IMR-90 (cell line): Measurements from ENCODE around the gene MARCHF3. TPM values are rescaled to one million over a fixed set of nuclear protein-coding genes. Genes with fewer than 3 reads are reported as not detected.

Source experiments
- ATAC-seq: fragments of 200-7000 bp; cut with Tn5 transposase; 2 replicates; pipeline ENCODE4 v1.9.1; 2020; ENCODE audit warnings: low read depth, mild to moderate bottlenecking, moderate library complexity
- BruUV-seq: library from RNA; stranded (reverse); fragments of 400-500 nt; replicated peaks from 2 replicates; lab custom pipeline; 2021; lab: Mats Ljungman, UMichigan
- CTCF ChIA-PET: fragments of 300-600 bp; formaldehyde crosslinking; extraction: SDS; loops from one replicate; lab custom pipeline; 2021; ENCODE audit warnings: antibody characterized with exemption; lab: Yijun Ruan, JAX
- POLR2A ChIA-PET: fragments of 300-600 bp; sonication (Branson Sonifier 250); formaldehyde crosslinking; loops from one replicate; lab custom pipeline; 2022; ENCODE audit warnings: antibody characterized with exemption; ENCODE audit not compliant: unreplicated experiment; lab: Charles Lee
- DNase-seq: peaks from one replicate; pipeline ENCODE4 v3.0.0; 2013
- H2AFZ ChIP-seq: replicated peaks from 2 replicates; pipeline ENCODE3; 2013; ENCODE audit warnings: low read length, mild to moderate bottlenecking; ENCODE audit not compliant: poor library complexity
- H2AK5ac ChIP-seq: 2 replicates; pipeline ENCODE4 v1.6.1; 2013; ENCODE audit warnings: low read depth, low read length, inconsistent platforms
- H2AK9ac ChIP-seq: replicated peaks from 2 replicates; pipeline ENCODE3; 2013; ENCODE audit warnings: mild to moderate bottlenecking, low read depth, low read length, moderate library complexity; ENCODE audit not compliant: poor library complexity
- H2BK120ac ChIP-seq: 2 replicates; pipeline ENCODE4 v1.6.1; 2013; ENCODE audit warnings: low read depth, low read length, inconsistent platforms
- H2BK15ac ChIP-seq: 3 replicates; pipeline ENCODE4 v1.6.1; 2013; ENCODE audit warnings: low read depth, low read length, inconsistent platforms
- H2BK20ac ChIP-seq: 2 replicates; pipeline ENCODE4 v1.6.1; 2013; ENCODE audit warnings: low read depth, mild to moderate bottlenecking, inconsistent platforms, low read length, moderate library complexity
- H2BK5ac ChIP-seq: 2 replicates; pipeline ENCODE4 v1.6.1; 2013; ENCODE audit warnings: mild to moderate bottlenecking, low read depth, low read length, inconsistent platforms; ENCODE audit not compliant: poor library complexity, severe bottlenecking
- H3K14ac ChIP-seq: replicated peaks from 2 replicates; pipeline ENCODE4 v1.6.1; 2013; ENCODE audit warnings: low read depth, low read length, inconsistent platforms
- H3K18ac ChIP-seq: 2 replicates; pipeline ENCODE4 v1.6.1; 2013; ENCODE audit warnings: low read depth, low read length, control low read depth
- H3K23ac ChIP-seq: 2 replicates; pipeline ENCODE4 v1.6.1; 2013; ENCODE audit warnings: low read depth, low read length, inconsistent platforms
- H3K27ac ChIP-seq: 2 replicates; pipeline ENCODE4 v1.5.1; 2013; ENCODE audit warnings: mild to moderate bottlenecking, control low read depth, low read length; ENCODE audit not compliant: insufficient read depth
- H3K27me3 ChIP-seq: 2 replicates; pipeline ENCODE4 v1.6.1; 2013; ENCODE audit warnings: low read length; ENCODE audit not compliant: control insufficient read depth, insufficient read depth
- H3K36me3 ChIP-seq: 2 replicates; pipeline ENCODE4 v1.6.1; 2013; ENCODE audit warnings: low read length, mixed read lengths; ENCODE audit not compliant: control insufficient read depth, insufficient read depth
- H3K4ac ChIP-seq: 2 replicates; pipeline ENCODE4 v1.6.1; 2013; ENCODE audit warnings: low read depth, low read length, inconsistent platforms
- H3K4me1 ChIP-seq: 2 replicates; pipeline ENCODE4 v1.6.1; 2013; ENCODE audit warnings: low read length, mixed read lengths; ENCODE audit not compliant: control insufficient read depth, insufficient read depth
- H3K4me2 ChIP-seq: 2 replicates; pipeline ENCODE4 v1.6.1; 2013; ENCODE audit warnings: low read depth, mild to moderate bottlenecking, control low read depth, low read length, moderate library complexity
- H3K4me3 ChIP-seq: 2 replicates; pipeline ENCODE4 v1.5.1; 2013; ENCODE audit warnings: low read depth, mild to moderate bottlenecking, control low read depth, low read length, moderate library complexity; ENCODE audit not compliant: insufficient read depth
- H3K56ac ChIP-seq: 2 replicates; pipeline ENCODE4 v1.6.1; 2013; ENCODE audit warnings: low read length, inconsistent platforms; ENCODE audit not compliant: insufficient read depth; ENCODE audit errors: extremely low read depth
- H3K79me1 ChIP-seq, 2 experiments: 2 replicates each; pipeline ENCODE4 v1.6.1; 2013; ENCODE audit warnings: low read length in 2 of 2, inconsistent platforms in 1 of 2, low read depth in 1 of 2
- H3K9ac ChIP-seq: 2 replicates; pipeline ENCODE4 v1.6.1; 2013; ENCODE audit warnings: low read depth, low read length, control low read depth
- H3K9me1 ChIP-seq: 2 replicates; pipeline ENCODE4 v1.6.1; 2013; ENCODE audit warnings: low read length, inconsistent platforms; ENCODE audit not compliant: insufficient read depth
- H3K9me3 ChIP-seq: 2 replicates; pipeline ENCODE4 v1.6.1; 2013; ENCODE audit warnings: low read length; ENCODE audit not compliant: control insufficient read depth, insufficient read depth
- H4K20me1 ChIP-seq: 2 replicates; pipeline ENCODE4 v1.6.1; 2013; ENCODE audit warnings: low read length, inconsistent platforms; ENCODE audit not compliant: insufficient read depth
- H4K5ac ChIP-seq: 2 replicates; pipeline ENCODE4 v1.6.1; 2013; ENCODE audit warnings: mild to moderate bottlenecking, low read depth, low read length, control low read depth
- H4K8ac ChIP-seq, 2 experiments: 2 replicates each; pipeline ENCODE4 v1.6.1; 2013; ENCODE audit warnings: low read depth in 2 of 2, low read length in 2 of 2, control low read depth in 1 of 2, inconsistent platforms in 1 of 2
- H4K91ac ChIP-seq: 2 replicates; pipeline ENCODE4 v1.6.1; 2013; ENCODE audit warnings: low read depth, low read length, inconsistent platforms; ENCODE audit not compliant: insufficient read depth
- CHD1 ChIP-seq: IDR thresholded peaks from 2 replicates; pipeline ENCODE4 v1.6.1; 2012; ENCODE audit warnings: low read depth, low read length, improper control_type of control experiment
- MXI1 ChIP-seq: IDR thresholded peaks from 2 replicates; pipeline ENCODE4 v1.6.1; 2012; ENCODE audit warnings: low read depth, mild to moderate bottlenecking, low read length, moderate library complexity, borderline replicate concordance
- RAD21 ChIP-seq: IDR thresholded peaks from 2 replicates; pipeline ENCODE4 v1.6.1; 2012; ENCODE audit warnings: low read length, improper control_type of control experiment
- RCOR1 ChIP-seq: IDR thresholded peaks from 2 replicates; pipeline ENCODE4 v1.6.1; 2012; ENCODE audit warnings: mild to moderate bottlenecking, low read length, improper control_type of control experiment; ENCODE audit not compliant: insufficient replicate concordance
- RFX5 ChIP-seq: IDR thresholded peaks from 2 replicates; pipeline ENCODE4 v1.8.0; 2012; ENCODE audit warnings: low read depth, mild to moderate bottlenecking, low read length, moderate library complexity
- USF2 ChIP-seq: fragments of 150-350 bp; IDR thresholded peaks from 2 replicates; pipeline ENCODE4 v1.6.1; 2017; ENCODE audit warnings: mild to moderate bottlenecking, antibody characterized with exemption, low read length, low read depth
- dilution Hi-C: fragments of 300-500 bp; cut with HindIII; formaldehyde crosslinking; loops from one replicate; pipeline ENCODE4 v1.14.3; 2018; ENCODE audit warnings: low sequenced_read_pairs; ENCODE audit not compliant: unreplicated experiment
- in situ Hi-C: fragments of 300-500 bp; cut with MboI; formaldehyde crosslinking; loops from 3 replicates; pipeline ENCODE4 v1.14.3; 2019; ENCODE audit warnings: low sequenced_read_pairs, inconsistent platforms, mixed read lengths
- intact Hi-C: fragments of 100-400 bp; cut with micrococcal nuclease; formaldehyde crosslinking; loops from 2 replicates; pipeline ENCODE4 v1.10.0; 2022
- polyA plus RNA-seq, 3 experiments: library from polyadenylated mRNA; depleted of rRNA; stranded (reverse); fragments of >200 nt; gene quantifications; 2 replicates each; pipeline ENCODE4 v1.2.3, GENCODE V29; 2012; ENCODE audit warnings: low replicate concordance in 1 of 3
- total RNA-seq: library from RNA; depleted of rRNA; stranded (reverse); fragments of >200 nt; gene quantifications from 2 replicates; pipeline ENCODE4 v1.2.3, GENCODE V29; 2012

MARCHF3 gene
- total and polyA plus RNA-seq, 2 of the 4 experiments (the other 2 are of a cell fraction) = 11.2 to 18.8 TPM

- no peaks in the 10 kb centered on the region for H4K20me1 ChIP-seq
- H3K4ac ChIP-seq = no peak overlapping the region; the same call in 1 of the 2 replicates
- H3K56ac ChIP-seq = 0 out of 2 replicates have a peak overlapping the region, but pooled peaks have one; percentile 11
- dilution Hi-C loops = no loop called here
- no peaks in the 10 kb centered on the region for H3K9me3 ChIP-seq
- ChIA-PET CTCF (no interaction called here), POLR2A (no interaction called here)
- no peak overlapping the region for H3K14ac ChIP-seq
- peak overlapping the region; percentile 24; the same call in 1 of the 2 replicates for H2BK20ac ChIP-seq
- no peak overlapping the region; the same call in 1 of the 2 replicates for H4K91ac ChIP-seq
- no peak for TF ChIP-seq CHD1
- TF ChIP-seq USF2 = no peak
- peak; percentile 96 for TF ChIP-seq MXI1
- no peak for TF ChIP-seq RFX5
- TF ChIP-seq RAD21 = no peak
- TF ChIP-seq RCOR1 = no peak
- no peaks in the 10 kb centered on the region for H3K36me3 ChIP-seq
- H3K9me1 ChIP-seq = peaks cover 5% of the 10 kb centered on the region; the same call in 1 of the 2 replicates
- peak overlapping the region; percentile 56 for H2BK5ac ChIP-seq
- H3K4me1 ChIP-seq = peaks cover 4% of the 10 kb centered on the region; the same call in 1 of the 2 replicates
- intact Hi-C loops = loop anchor here (2.0 kb wide), 1 partner anchor 14 kb away; no protein-coding TSS in a partner anchor
- H3K23ac ChIP-seq = peak overlapping the region; percentile 39; the same call in 1 of the 2 replicates
- peak; percentile 72 for DNase-seq
- H2AK9ac ChIP-seq = no peak overlapping the region
- H3K79me1 ChIP-seq = peaks cover 10 to 38% of the 10 kb centered on the region in 2 experiments; a peak in 3 of 4 replicates
- ATAC-seq = peak; percentile 49
- peak overlapping the region; percentile 0; the same call in 1 of the 2 replicates for H3K18ac ChIP-seq
- H4K8ac ChIP-seq = peak overlapping the region; percentile 18 to 24; a peak in 2 of 4 replicates
- no peaks in the 10 kb centered on the region for H3K27me3 ChIP-seq
- H3K4me3 ChIP-seq = no peak overlapping the region
- no peak overlapping the region; the same call in 1 of the 2 replicates for H3K9ac ChIP-seq
- H2BK120ac ChIP-seq = peak overlapping the region; percentile 2; the same call in 1 of the 2 replicates
- peak overlapping the region; percentile 65; the same call in 1 of the 2 replicates for H3K4me2 ChIP-seq
- no TSS peak for BruUV-seq
- no peak overlapping the region for H2AFZ ChIP-seq
- H2BK15ac ChIP-seq = 0 out of 3 replicates have a peak overlapping the region, but pooled peaks have one; percentile 15
- in situ Hi-C loops = no loop called here
- H4K5ac ChIP-seq = no peak overlapping the region; the same call in 1 of the 2 replicates
- no peak overlapping the region for H3K27ac ChIP-seq
- no peak overlapping the region for H2AK5ac ChIP-seq
These were observed 17.4 kb downstream of the MARCHF3 start for GRCh38 chr5:127012916-127013315.
